Measurements from ENCODE around the gene SV2B. TPM values are rescaled to one million over a fixed set of nuclear protein-coding genes. Genes with fewer than 3 reads are reported as not detected.

SV2B gene
- total RNA-seq, 1 experiment from 2014 or later: not detected

DNA sequence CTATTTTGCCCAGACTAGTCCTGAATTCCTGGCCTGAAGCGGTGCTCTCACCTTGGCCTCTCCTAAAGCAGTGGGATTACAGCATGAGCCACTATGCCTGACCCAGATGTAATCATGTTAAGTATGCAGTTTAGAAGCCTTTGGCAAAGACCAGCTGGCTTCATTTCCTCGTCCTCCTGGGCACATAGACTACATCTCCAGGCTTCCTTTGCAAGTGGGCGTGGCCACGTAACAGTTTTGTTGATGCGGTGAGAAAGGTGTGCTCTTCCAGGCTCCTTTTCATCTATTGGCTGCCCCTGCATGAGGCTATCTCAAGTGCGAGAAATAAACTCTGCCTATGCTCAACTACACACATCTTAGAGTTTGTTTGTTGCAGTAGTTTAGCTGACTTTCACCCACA lies 13.0 kb downstream of the SV2B start:
- H4K91ac ChIP-seq (ENCODE audit: insufficient read length, low read depth, low read length): no peak overlapping the region
- H3K9ac ChIP-seq (ENCODE audit: extremely low read depth, insufficient read length, low read length): no peak overlapping the region
- no peaks in the 10 kb centered on the region for H3K23me2 ChIP-seq (ENCODE audit: insufficient read length, low read depth, low read length, poor library complexity, severe bottlenecking)
- no peak overlapping the region for H3K4me2 ChIP-seq (ENCODE audit: insufficient read depth, insufficient read length, low read length)
- H3K4me1 Mint-ChIP-seq: peaks cover 4% of the 10 kb centered on the region in 2 experiments; a peak in 1 of 4 replicates
- no peak overlapping the region for H3K4me3 Mint-ChIP-seq
- H3K36me3 Mint-ChIP-seq (ENCODE audit: insufficient read depth in 1 of 3, low read depth in 3 of 3): peaks cover 0 to 3% (median 0%) of the 10 kb centered on the region in 3 experiments; a peak in 2 of 7 replicates
- no peak overlapping the region for H3K18ac ChIP-seq (ENCODE audit: insufficient read length, low read depth, low read length)
- TF ChIP-seq, protein P1, sequence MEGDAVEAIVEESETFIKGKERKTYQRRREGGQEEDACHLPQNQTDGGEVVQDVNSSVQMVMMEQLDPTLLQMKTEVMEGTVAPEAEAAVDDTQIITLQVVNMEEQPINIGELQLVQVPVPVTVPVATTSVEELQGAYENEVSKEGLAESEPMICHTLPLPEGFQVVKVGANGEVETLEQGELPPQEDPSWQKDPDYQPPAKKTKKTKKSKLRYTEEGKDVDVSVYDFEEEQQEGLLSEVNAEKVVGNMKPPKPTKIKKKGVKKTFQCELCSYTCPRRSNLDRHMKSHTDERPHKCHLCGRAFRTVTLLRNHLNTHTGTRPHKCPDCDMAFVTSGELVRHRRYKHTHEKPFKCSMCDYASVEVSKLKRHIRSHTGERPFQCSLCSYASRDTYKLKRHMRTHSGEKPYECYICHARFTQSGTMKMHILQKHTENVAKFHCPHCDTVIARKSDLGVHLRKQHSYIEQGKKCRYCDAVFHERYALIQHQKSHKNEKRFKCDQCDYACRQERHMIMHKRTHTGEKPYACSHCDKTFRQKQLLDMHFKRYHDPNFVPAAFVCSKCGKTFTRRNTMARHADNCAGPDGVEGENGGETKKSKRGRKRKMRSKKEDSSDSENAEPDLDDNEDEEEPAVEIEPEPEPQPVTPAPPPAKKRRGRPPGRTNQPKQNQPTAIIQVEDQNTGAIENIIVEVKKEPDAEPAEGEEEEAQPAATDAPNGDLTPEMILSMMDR (conservative IDR thresholded peaks at IDR 0.05): no peak
- DNase-seq: peak; percentile 64
- H3T11ph ChIP-seq (ENCODE audit: low read length): no peak overlapping the region
- no peak overlapping the region for H4K8ac ChIP-seq (replicated peaks; ENCODE audit: insufficient read length, low read depth, low read length)
- H2AK5ac ChIP-seq (ENCODE audit: insufficient read length, low read length): no peak overlapping the region
- H3K27me3 ChIP-seq (ENCODE audit: insufficient read depth, low read length): no peaks in the 10 kb centered on the region
- H3K27me3 Mint-ChIP-seq (ENCODE audit: low read depth): peaks cover 26% of the 10 kb centered on the region
- no peaks in the 10 kb centered on the region for H3K4me1 ChIP-seq (ENCODE audit: insufficient read depth, low read length)
- no peak overlapping the region for H2AFZ ChIP-seq (ENCODE audit: low read length)
- H3K79me2 ChIP-seq (ENCODE audit: insufficient read depth, low read length): no peaks in the 10 kb centered on the region
- H2BK12ac ChIP-seq (ENCODE audit: insufficient read length, low read depth, low read length): no peak overlapping the region
- no peaks in the 10 kb centered on the region for H4K20me1 ChIP-seq (ENCODE audit: control insufficient read depth, insufficient read depth, insufficient read length)
- no peak overlapping the region for H4K5ac ChIP-seq (ENCODE audit: insufficient read length, low read depth, low read length)
- no peaks in the 10 kb centered on the region for H3K9me3 ChIP-seq (ENCODE audit: control insufficient read depth, low read depth, low read length)
- no peak overlapping the region for H2BK120ac ChIP-seq (ENCODE audit: low read depth, low read length, poor library complexity, severe bottlenecking)
- no peak overlapping the region for H2BK20ac ChIP-seq (ENCODE audit: low read depth, low read length, poor library complexity, severe bottlenecking)
- H2BK15ac ChIP-seq (ENCODE audit: low read depth, low read length): no peak overlapping the region
- peaks cover 0 to 4% of the 10 kb centered on the region in 2 experiments; a peak in 2 of 5 replicates for H3K9me3 Mint-ChIP-seq
- H3K23ac ChIP-seq (ENCODE audit: insufficient read length, low read depth, low read length): no peak overlapping the region
- H3K79me1 ChIP-seq (ENCODE audit: insufficient read depth, low read depth, low read length, poor library complexity, severe bottlenecking): no peaks in the 10 kb centered on the region
- H3K4ac ChIP-seq (ENCODE audit: low read depth, low read length): no peak overlapping the region
- no peak overlapping the region for H3K27ac Mint-ChIP-seq
- H3K56ac ChIP-seq (ENCODE audit: insufficient read length, low read depth, low read length): no peak overlapping the region
- WGBS (ENCODE audit: extremely low coverage, insufficient read length, low lambda C conversion rate): no CpG with 5 or more reads among the region's 6 CpGs
- no peak overlapping the region for H3K27ac ChIP-seq (ENCODE audit: insufficient read length, low read depth, low read length)
- no peak overlapping the region for H3K14ac ChIP-seq (ENCODE audit: insufficient read depth, low read length)
- no peak overlapping the region for H2BK5ac ChIP-seq (ENCODE audit: insufficient read length, low read length)

All from H9 (cell line).